GM20000 (cell line): Measurements from ENCODE around the gene ARHGAP20.

Experiments
- DNase-seq: peaks from one replicate; pipeline ENCODE4 v3.0.0; 2012; ENCODE audit warnings: low spot score
- TF ChIP-seq, protein P1 (sequence below): IDR thresholded peaks from 2 replicates; pipeline ENCODE4 v1.5.1; 2012; ENCODE audit warnings: mild to moderate bottlenecking, control low read depth; ENCODE audit errors: extremely low read depth, missing control alignments

Gene ARHGAP20

DNA sequence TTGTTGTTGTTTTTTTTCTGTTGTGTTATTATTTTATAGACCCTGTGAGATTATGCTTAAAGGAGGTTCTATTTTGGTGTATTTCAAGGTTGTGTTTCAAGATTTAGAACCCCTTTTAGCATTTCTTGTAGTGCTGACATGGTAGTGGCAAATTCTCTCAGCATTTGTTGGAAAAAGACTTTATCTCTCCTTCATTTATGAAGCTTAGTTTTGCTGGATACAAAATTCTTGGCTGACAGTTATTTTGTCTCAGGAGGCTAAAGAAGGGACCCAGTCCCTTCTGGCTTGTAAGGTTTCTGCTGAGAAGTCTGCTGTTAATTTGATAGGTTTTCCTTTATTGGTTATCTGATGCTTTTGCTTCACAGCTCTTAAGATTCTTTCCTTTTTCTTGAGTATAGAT lies 40.7 kb upstream of the ARHGAP20 start:
- DNase-seq = no peak
- TF ChIP-seq, protein P1, sequence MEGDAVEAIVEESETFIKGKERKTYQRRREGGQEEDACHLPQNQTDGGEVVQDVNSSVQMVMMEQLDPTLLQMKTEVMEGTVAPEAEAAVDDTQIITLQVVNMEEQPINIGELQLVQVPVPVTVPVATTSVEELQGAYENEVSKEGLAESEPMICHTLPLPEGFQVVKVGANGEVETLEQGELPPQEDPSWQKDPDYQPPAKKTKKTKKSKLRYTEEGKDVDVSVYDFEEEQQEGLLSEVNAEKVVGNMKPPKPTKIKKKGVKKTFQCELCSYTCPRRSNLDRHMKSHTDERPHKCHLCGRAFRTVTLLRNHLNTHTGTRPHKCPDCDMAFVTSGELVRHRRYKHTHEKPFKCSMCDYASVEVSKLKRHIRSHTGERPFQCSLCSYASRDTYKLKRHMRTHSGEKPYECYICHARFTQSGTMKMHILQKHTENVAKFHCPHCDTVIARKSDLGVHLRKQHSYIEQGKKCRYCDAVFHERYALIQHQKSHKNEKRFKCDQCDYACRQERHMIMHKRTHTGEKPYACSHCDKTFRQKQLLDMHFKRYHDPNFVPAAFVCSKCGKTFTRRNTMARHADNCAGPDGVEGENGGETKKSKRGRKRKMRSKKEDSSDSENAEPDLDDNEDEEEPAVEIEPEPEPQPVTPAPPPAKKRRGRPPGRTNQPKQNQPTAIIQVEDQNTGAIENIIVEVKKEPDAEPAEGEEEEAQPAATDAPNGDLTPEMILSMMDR = no peak

DNA sequence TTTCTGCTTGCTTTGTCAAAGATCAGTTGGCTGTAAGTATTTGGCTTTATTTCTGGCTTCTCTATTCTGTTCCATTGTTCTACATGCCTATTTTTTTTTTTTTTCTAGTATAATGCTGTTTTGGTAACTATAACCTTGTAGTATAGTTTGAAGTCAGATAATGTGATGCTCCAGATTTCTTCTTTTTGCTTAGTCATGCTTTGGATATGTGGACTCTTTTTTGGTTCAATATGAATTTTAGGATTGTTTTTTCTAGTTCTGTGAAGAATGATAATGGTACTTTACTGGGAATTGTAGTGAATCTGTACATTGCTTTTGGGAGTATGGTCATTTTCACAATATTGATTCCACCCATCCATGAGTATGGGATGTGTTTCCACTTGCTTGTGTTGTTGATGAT lies 37.9 kb upstream of the ARHGAP20 start:
- TF ChIP-seq, protein P1 = no peak

DNA sequence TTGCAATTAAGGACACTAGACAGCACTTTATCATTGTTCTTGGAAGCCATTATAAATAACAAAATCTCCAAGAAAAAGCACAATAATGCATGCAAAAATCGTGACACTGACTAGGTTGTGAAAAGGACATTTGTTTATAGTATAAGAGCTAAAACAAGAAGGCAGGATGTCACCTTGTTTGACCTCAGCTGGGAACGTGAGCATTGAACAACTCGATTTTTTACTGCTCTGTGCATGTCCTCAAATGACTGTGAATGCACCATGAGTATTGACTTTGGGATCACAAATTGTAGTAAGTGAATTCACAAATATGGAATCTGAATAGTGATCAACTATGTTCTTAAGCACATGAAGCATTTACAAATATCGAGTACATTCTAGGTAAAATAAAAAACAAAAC lies 35.3 kb upstream of the ARHGAP20 start:
- DNase-seq = no peak
- TF ChIP-seq, protein P1 = no peak

More for the DNA sequence above, 37.9 kb upstream of the ARHGAP20 start:
- DNase-seq = no peak

DNA sequence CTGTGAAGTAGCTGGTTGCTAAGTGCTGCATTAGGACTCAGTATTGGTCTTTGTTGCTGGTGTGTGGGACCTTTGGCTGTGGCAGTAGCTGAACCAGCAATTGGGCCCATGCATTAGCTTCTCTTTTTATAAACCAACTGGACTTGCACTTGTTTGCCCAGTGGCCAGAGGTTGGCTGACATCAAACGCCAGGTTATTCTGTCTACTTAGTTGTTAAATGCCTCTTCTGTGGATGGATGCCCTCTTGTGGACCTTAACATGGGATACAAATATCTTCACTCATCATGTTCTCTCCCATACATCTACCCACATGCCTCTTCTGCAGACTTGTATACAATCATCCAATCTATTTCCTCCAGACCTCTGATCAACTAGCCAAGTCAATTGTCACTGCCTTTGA lies 26.4 kb upstream of the ARHGAP20 start:
- TF ChIP-seq, protein P1 = no peak
- DNase-seq = no peak

DNA sequence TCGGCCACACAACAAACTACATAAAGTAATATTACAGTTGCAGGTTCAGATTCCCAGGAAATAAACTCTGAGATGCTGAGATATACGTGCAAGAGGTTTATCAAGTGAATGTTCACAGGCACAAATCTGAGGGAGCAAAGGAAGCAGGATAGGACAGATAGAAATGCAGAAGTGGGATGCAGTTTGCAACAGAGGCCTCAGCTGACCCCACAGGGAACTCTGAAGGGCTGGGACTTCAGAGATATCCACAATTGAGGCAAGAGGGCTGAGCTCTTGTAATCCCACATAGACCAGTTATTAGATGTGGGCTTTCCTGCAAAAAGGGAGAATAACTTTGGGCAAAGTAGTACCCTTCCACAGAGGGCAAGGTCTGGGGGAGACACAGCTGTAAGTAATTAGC lies 25.4 kb upstream of the ARHGAP20 start:
- no peak for DNase-seq

DNA sequence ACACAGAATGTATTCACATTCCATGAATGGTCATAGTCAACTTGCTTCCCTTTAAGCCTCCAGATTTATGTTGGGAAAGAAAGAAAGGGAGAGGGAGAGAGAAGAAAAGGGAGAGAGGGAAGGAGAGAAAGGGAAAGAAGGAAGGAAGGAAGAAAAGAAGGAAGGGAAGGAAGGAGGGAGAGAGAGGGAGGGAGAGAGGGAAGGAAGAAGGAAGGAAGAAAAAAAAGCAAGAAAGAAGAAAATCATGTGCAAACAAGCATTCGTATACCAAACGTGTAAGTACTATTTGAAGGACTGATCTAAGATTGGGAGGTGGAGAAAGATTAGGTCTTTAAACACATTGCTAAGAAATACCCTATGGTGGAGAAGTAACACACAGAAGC lies 23.9 kb upstream of the ARHGAP20 start:
- TF ChIP-seq, protein P1 = no peak
- DNase-seq = no peak

More for the DNA sequence above, 25.4 kb upstream of the ARHGAP20 start:
- TF ChIP-seq, protein P1 = no peak

DNA sequence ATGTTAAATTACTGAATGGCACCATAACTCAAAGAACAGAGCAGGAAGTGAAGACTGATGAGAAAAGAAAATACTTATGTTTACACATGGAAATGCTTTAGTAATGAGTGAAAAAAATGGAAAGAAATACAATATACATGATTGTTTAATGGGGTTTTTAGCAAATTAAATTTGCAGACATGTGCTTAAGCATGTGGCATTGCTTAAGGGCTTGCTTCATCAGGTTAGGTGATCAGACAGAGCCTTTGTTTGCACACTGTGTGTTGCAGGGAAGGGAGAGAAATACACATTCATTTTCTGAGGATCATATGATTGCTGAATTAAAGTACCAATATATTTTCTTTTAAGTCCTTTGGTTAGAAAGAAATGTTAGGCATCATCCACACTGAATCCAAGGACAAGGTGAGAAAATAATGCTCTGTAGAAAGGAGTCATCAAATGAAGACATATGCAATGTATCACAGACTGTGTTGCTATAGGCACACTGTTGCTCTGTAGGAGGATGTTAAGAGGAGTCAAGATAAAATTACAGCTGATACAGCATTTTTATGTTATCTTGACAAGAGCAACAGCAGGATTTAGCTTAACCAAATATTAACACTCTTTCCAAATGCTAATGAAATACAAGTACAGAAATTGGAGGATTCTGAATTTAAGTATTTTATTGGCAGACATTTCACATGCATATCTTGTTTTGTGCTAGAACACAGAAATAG lies 23.4 kb upstream of the ARHGAP20 start:
- DNase-seq = no peak
- TF ChIP-seq, protein P1 = no peak
